HG03439 (cell line): ENCODE results near the gene SLC35G6.
"Not testable (repeated sequence)": the region's sequence is repeated elsewhere in the genome, so short reads cannot be mapped to it uniquely, and the experiment has no call there.

Source experiments
- ATAC-seq: cut with Tn5 transposase; IDR thresholded peaks from one replicate; pipeline ENCODE4 v1.9.1; 2021; ENCODE audit warnings: mild to moderate bottlenecking, moderate library complexity; ENCODE audit not compliant: unreplicated experiment

The SLC35G6 gene

DNA sequence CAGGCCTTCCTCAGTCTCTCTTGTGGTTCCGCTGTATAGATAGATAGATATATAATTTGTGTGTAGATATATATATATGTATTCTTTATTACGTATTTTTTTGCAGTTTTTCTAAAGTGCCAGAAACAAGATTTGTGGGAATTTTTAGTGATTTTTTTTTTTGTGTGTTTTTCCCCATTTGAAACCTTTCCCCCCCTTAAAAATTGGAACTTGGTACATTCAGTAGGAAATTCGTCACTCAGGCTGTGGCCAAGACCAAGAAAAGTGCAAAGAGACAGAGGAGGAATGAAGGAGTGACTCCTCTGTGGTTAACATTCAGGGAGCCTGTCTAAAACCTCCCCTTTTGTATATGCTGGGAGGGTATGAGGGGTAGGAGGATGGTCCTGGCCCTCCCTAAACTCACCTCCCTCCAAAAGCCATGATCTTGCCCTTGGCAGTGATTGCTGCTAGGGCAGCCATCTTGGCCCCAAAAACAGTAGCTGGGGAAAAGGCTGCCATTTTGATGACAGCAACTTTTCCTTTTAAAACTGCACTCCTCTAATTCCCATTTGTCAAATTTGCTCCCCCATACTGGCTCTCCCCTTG lies 21.2 kb upstream of the SLC35G6 start:
- no peak for ATAC-seq

GRCh38 chr17:7460850-7461660 lies 20.2 kb upstream of the SLC35G6 start:
- no peak for ATAC-seq

- no peak for ATAC-seq
Measured at GRCh38 chr17:7462474-7463371, 18.5 kb upstream of the SLC35G6 start.

DNA sequence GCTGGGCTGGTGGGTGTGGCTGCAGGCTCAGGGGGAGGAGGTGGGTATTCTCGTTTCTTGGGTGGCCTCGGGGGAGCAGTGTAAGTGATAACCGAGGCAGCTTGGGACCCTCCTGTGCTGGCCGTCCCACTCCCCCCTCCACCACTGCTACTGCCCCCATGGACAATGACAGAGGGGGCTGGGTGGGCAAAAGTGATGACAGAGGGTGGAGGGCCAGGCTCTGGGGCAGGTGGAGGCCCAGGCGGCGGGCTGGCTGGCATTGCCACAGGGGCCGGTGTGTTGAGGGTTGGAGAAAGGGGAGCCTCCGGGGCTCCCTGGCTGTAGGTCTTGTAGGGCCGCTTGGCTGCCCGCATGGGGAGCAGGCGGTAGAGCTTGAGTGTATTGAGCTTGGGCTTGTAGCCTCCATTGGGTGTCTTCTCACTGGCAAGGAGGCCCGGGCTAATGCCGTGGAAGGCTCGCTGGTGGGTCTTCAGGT lies 17.8 kb upstream of the SLC35G6 start:
- ATAC-seq, result no peak

DNA sequence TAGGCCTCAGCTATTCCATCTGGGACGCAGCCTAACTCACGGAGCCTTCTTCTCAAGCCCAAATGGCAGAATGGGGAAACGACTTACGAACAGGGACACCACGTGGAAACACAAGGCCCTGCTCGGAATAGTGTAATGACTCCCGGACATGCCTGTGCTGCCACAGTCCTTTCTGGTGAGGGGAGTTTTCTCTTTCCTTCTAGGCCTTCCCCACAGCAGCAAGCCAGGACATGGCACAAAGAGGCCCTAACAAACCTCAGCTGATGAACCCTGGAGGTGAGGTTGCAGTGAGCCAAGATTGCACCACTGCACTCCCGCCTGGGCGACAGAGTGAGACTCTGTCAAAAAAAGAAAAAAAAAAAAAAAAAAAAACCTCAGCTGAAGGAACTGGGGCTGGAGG lies 17.2 kb upstream of the SLC35G6 start:
- no peak for ATAC-seq

DNA sequence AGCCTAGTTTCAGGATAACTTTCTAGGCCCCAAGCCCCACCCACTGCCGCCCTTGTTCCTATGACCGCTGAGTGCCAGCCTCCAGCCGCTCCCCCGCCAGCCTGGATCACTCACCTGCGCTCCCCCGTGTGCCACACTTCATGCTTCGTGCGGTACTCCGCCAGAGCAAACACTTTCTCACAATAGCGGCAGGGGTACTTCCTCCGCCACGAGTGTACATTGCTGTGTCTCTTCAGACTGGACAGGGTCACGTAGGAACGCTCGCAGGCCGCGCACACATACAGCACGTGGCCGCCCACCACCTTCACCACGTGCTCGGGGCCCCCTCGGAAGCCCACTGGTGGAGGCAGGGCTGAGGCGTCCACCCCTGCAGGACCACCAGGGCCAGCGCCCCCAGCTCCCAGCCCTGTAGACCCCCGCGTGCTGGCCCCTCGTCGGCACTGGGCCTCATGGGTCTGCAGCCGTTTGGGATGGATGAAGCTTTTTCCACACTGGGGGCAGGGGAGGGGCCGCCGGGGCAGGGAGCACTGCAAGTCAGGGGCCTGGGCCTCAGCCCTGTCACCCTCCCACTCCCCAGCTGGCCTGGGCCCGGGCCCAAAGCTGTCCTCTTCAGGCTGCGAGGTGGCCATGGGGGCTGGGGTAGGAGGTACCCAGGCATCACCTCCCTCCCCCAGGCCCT lies 15.5 kb upstream of the SLC35G6 start:
- ATAC-seq, result no peak

GRCh38 chr17:7466318-7466638 lies 15.0 kb upstream of the SLC35G6 start:
- ATAC-seq, result no peak

DNA sequence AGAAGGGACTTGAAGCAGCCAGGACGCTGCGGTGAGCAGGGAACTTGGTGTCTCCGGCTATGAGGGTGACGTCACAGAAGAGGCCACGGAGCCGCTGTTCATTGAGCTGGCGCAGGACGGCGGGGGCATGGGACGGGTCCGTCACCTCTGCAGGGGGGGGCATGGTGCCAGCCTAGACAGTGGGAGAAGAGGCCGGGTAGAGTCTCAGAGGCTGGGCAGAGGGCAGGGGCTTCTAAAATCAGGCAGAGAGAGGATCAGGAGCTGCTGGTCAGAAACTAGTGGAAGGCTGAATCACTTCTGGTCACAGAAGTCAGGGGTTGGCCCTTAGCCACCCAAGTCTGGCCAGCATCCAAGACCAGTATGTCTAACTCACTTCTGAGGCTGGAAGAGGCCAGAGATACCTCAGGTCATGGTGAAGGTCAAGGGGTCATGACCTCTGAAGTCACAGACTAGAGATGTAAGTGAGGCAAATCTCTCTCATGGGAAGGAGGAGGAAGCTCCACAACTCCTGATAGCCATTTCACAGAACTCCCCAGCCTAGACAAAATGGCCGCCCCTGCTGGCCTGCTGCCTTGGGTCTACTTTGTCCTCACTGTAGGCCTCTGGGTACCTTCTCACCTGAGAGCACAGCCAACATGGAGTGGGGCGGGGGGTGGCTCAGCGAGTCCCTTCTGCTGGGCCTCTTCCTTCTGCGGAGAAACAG lies 14.5 kb upstream of the SLC35G6 start:
- no peak for ATAC-seq

GRCh38 chr17:7467498-7467897 lies 13.7 kb upstream of the SLC35G6 start:
- ATAC-seq, result no peak

- no peak for ATAC-seq
Measured at GRCh38 chr17:7468290-7468689, 13.0 kb upstream of the SLC35G6 start.

- ATAC-seq, result no peak
Measured at GRCh38 chr17:7468804-7469389, 12.3 kb upstream of the SLC35G6 start.

GRCh38 chr17:7469843-7470242 lies 11.4 kb upstream of the SLC35G6 start:
- ATAC-seq, result not testable (repeated sequence)

DNA sequence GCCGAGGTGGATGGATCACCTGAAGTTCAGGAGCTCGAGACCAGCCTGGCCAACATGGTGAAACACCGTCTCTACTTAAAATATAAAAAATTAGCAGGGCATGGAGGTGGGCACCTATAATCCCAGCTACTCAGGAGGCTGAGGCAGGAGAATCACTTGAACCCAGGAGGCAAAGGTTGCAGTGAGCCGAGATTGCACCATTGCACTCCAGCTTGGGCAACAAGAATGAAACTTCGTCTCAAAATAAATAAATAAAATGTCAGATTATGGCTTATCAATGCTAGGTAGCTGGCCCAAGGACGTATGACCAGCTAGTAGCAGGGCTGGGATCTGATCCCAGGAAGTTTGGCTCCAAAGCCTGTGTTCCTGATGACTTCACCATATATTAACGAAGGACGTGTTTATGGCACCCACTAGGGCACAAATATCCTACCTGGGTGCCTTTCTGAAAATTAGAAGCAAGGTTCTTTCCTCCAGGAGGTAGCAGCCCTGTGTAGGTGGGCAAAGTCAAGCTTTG lies 10.7 kb upstream of the SLC35G6 start:
- not testable (repeated sequence) for ATAC-seq

DNA sequence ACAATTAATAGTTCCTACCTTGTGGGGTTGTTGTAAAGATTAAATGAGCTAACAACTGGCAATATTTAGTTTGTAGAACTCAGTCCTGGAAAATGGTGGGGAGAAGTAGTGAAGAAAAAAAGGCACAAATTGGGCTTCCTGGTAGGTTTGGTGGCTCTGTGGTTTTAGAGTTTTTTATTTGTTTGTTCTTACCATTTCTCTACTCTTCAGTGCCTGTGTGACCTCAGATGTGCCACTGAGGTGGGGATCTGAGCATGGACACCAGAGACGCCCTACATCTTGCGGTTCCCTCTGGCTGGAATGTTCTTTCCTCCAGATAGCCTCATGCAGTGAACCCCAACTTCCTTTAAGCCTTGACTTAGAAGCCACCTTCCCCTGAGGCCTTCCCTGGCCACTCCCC lies 9.5 kb upstream of the SLC35G6 start:
- no peak for ATAC-seq

DNA sequence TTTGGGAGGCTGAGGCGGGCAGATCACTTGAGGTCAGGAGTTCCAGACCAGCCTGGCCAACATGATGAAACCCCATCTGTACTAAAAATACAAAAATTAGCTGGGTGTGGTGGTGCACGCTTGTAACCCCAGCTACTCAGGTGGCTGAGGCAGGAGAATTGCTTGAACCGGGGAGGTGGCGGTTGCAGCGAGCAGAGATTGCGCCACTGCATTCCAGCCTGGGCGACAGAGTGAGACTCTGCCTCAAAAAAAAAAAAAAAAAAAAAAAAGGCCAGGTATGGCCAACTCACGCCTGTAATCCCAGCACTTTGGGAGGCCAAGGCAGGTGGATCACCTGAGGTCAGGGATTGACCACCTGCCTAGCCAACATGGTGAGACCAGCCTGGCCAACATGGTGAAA lies 6.5 kb upstream of the SLC35G6 start:
- ATAC-seq, result not testable (repeated sequence)

DNA sequence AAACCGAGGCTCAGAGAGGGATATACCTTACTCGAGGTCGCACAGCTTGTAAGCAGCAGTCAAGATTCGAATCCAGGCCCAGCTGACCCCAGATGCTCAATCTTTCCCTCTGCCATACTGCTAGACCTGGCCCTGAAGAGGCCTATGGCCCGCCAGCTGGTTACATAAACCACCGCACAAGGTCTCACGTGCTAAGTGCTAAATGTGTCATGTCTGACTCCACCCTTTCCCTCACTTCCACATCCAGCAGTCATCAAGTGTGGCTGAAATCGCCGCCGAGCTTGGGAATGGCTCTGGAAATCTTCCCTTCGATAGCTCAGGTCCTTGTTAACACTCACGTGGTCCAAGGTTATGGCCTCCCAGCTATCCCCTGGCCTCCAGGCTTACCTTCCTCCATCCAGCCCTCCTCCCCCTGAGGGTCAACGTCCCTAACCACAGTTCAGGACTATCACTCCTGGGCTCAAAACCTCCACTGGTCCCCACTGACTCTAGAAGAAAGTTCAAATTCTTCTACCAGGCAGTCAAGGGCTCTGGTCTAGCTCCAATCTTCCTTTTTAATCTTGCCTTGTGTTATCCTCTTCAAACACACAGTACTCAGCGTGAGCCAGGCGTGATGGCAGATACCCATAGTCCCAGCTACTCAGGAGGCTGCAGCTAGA lies 5.4 kb upstream of the SLC35G6 start:
- ATAC-seq, result no peak

DNA sequence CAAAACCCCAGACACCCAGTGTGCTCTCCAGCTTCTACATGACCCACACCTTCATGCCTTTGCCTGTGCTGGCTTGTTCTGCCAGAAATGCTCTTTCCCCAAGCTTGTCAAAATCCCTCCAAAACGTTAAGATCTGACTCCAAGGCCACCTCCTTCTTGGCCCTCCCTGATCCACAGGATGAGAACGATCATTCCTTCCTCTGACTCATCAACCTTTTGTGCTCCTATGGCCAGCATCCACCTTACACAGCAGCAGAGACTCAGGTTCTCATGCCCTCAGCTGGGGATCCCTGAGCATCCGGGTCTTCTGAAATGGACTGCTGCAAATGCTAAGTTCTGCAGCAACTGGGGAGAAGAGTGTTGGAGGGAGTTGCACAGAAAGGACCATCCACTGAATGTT lies 4.8 kb upstream of the SLC35G6 start:
- ATAC-seq, result no peak

DNA sequence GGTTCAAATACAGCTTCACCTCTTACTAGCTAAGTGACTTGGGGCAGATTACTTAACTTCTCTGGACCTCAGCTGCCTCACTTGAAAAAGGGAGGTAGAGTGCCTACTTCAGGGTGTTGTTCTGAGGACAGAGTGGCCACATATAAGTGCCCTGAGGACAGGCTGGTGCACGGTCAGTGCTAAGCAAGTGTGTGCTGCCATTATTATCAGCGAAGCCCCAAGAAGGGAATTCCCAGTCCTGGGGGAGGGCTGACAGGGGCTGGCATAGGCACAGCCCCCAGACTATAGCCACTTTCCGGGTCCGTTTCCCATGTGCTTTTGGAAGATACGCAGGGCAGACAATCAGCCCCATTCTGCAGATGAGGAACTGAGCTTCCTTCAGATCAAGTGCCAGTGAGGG lies 4.3 kb upstream of the SLC35G6 start:
- ATAC-seq, result no peak
